HUDEP-2 (cell line): Measurements from ENCODE around the gene KLHL1.

Experiments used
- DNase-seq, 76 experiments: peaks; one replicate each; lab custom pipeline; 2025; ENCODE audit not compliant: unreplicated experiment in 76 of 76; lab: John Stamatoyannopoulos, UW

KLHL1 gene

DNA sequence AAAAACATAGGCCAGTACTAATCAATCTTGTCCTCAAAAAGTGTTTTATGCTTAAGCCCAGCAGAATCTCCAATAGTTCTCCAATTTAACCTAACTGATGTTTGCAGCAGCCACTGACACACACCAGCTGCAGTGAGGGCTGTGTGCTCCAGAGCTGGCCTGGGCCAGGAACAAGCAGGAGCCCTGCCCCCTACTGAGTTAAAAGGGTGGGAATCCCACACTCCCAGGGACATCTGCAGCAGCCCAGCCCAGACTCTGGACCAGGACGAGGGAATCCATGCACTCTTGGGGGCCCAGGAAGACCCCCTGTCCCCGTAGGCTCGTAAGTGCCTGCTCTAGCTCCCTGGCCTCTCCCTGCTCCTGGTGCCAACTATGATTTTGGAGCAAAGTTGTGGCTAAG, 92.1 kb downstream of the KLHL1 start:
- no peak for DNase-seq

DNA sequence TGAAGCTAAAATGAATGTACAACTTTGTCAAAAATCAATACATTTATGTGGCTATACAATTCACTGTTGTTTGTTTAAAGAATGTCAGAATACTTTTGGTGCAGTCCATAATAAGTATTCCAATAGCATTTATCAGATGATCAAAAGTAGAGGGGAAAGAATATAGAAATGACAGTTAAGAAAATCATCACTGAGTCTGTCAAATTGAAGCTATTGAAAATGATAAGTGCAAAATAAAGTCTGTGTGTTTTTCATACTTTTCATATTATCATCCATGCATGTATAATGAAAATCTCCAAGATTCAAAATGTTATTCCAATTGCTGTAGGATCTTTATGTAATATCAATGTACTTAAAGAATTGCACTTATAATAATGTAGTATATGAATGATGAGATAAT, 93.9 kb downstream of the KLHL1 start:
- no peak for DNase-seq

DNA sequence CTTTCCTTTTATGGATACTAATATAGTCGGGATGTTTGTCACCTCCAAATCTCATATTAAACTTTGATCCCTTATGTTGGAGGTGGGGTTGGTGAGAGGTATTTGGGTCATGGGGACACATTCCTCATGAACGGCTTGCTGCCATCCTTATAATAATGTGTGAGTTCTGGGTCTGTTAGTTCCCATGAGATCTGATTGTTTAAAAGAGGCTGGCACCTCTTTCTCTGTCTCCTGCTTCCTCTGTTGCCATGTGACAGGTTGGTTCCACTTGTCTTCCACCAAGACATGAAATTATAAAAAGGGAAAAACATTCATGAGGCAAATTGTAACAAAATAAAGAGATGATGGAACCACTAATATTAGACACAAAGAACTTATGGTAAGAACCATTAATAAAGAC, 108.4 kb downstream of the KLHL1 start:
- no peak for DNase-seq

DNA sequence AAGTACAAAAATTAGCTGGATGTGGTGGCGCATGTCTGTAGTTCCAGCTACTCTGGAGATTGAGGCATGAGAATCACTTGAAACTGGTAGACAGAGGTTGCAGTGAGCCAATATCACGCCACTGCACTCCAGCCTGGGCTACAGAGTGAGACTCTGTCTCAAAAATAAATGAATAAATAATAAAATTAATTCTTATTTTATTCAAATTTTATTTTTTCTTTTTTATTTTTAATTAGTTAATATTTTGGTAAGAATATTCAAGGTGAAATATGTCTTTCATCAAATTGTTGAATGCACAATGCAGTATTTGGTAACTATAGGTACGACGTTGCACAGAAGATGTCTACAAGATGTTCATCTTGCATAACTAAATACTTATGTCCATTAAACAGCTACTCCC, 111.2 kb downstream of the KLHL1 start:
- DNase-seq: no peak

- DNase-seq: no peak
Observed at GRCh38 chr13:69980799-69981198, 127.5 kb downstream of the KLHL1 start.

DNA sequence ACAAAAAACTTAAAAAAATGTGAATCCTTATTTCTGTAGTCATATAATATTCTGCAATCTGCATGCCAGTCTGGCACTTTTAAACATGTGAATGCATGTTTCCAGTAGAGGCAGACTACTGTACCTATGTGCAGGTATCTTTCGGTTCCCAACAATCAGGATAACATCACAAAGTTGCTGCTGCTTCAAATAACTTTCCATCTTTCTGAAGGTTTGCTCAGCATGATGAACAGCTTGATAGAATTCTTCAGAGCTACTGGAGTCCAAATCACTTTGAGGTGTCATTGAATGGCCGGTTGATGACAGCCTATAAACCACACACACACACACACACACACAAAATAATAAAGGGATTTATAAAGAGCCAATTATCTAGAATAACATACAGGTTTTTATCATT, 132.8 kb downstream of the KLHL1 start:
- DNase-seq: no peak

DNA sequence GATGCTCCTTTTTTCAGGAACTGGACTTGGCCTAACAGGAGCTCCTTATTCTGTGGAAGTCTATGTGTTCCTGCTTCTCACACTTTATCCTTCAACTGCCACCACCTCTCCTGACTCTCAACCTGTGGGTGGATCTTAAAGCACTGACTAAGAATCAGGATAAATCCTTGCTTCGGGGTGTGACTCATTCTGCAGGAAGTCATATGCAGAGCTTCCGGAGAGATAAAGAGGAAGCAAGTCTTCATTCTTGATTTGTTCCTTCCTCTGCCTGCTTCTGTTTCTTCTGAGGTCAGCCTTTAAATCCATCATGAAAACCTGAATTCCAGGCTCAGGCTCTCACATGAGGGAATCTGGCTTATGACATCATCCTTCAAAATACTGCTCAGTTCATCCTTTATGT, 137.7 kb downstream of the KLHL1 start:
- DNase-seq: no peak

GRCh38 chr13:69959046-69959445, 149.2 kb downstream of the KLHL1 start:
- DNase-seq: no peak

DNA sequence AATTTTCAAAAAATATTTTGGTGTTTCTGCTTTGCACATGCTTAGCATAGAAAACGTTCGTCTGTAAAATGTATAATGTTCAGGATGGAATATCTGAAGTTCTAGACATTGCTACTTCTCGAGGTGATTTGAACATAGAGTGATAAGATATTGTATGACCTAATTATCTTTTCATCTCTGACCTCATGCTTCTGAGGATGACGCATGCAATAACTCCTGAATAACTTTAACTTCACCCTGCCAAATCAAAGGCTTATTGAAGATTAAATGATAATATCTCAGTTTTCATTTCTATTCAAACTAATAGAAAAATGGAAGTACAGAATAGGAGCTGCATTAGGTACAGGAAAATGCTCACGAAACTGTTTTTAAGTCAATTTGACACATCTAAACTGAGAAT, 151.4 kb downstream of the KLHL1 start:
- DNase-seq: no peak

GRCh38 chr13:69956349-69956748, 151.9 kb downstream of the KLHL1 start:
- DNase-seq: no peak

GRCh38 chr13:69955271-69955670, 153.0 kb downstream of the KLHL1 start:
- DNase-seq: no peak

GRCh38 chr13:69951412-69951811, 156.8 kb downstream of the KLHL1 start:
- DNase-seq: no peak

- DNase-seq: no peak
Observed at GRCh38 chr13:69950160-69950559, 158.1 kb downstream of the KLHL1 start.

DNA sequence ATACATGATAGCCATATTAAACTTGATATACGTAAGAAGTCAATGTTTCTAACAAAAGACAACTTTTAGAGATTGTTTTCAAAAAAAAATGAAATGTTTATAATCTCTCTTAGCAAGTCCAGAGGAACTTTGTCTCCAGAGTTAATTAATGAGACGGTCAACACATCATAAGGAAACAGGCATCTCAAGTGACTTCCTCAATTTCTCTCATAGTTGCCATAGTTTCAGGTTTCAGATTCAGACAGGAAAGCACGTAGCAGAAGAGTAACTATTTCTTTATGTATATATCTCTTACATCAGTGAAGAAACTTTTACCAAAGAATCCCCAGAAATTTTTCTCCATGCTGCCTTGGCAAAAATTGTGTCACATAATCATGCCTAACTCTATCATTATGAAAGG, 160.2 kb downstream of the KLHL1 start:
- no peak for DNase-seq

- no peak for DNase-seq
Observed at GRCh38 chr13:69947582-69947981, 160.7 kb downstream of the KLHL1 start.

- no peak for DNase-seq
Observed at GRCh38 chr13:69946511-69946910, 161.7 kb downstream of the KLHL1 start.

DNA sequence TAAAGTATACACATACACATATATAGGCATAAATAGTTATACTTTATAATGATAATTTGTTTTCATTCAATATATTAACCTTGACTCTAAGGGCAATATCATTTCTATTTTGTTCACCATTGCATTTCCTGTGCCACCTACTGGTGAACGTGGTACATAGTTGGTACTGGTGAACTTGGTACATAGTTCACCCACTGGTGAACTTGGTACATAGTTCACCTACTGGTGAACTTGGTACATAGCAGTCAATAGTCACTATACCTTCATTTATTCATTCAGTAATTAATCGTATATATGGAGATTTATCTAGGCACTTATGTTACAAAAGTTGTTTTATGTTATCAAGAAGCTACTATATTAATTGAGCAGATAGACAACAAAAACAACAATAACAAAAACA, 173.2 kb downstream of the KLHL1 start:
- DNase-seq: peak in 11 of 76 experiments; percentile 0 to 50 (median 2)

DNA sequence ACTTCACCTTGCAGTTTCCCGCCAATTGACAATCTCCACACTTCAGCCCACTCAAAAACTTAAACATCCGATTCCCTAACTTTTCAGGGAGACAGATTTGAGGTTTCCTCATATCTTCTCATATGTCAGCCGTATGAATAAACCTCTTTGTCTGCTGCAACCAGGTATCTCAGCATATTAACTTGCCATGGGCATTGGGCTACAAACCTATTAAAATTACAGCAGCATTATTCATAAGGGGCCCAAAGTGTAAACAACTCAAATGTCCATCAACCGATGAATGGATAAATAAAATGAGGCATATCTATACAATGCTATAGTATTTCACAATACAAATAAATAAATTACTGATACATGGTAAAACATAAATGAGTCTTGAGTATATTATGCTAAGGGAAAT, 180.0 kb downstream of the KLHL1 start:
- no peak for DNase-seq

DNA sequence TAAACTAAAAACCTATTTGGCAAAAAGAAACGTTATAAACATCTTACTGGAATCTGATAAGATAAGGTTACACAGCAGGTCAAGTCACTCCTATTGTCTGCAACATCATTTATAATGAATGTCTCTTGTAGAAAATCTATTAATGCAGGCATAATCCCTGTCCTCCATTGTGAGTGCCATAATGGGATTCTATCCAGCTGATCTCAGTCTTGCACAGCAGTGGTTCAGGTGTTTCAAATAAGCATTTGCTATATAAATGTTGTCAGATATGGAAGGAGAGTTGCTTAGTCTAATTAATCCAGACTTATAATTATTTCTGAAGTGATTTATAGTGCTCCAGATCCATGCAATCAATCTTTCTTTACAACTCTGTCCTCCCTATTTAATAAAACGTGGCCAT, 187.1 kb downstream of the KLHL1 start:
- DNase-seq: no peak

DNA sequence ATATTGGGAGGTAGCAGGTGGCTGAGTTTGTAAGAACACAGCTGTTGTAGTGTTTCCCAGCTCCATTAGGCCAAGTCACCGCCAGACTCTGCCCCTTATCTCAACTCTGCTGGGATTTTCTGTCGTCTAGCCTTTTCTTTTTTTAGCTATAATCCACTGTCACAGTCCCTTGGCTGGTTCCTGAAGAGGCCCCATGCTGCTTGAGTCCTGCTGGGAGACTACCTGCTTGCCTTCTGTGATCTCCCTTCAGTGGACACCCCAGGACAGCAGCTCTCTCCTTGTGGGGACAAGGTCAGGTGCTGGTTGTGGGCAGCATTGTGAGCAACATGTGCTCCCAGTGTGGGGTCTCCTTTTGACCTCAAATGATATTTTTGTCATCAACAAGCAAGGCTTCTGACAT, 195.6 kb downstream of the KLHL1 start:
- no peak for DNase-seq

GRCh38 chr13:69910800-69911199, 197.5 kb downstream of the KLHL1 start:
- DNase-seq: no peak

- DNase-seq: no peak
Observed at GRCh38 chr13:69904784-69905183, 203.5 kb downstream of the KLHL1 start.

- no peak for DNase-seq
Observed at GRCh38 chr13:69903081-69903480, 205.2 kb downstream of the KLHL1 start.

DNA sequence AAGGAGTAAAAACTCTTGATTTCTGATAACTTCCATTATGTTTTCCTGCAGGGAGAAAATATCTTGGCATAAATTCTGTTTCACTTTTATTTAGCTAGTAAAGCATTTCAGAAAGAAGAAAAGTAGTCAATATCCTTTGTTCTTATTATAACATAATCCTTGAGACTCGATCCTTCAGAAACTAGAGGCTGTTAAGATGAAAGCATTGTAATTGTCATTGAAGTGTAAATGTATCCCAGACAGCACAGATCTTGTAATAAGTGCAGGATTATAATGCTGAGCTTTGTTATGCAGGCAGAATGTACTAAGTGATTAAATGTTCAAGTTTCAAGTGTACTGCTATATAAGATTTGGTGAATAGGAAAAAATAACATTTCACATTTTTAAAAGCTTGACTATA, 225.8 kb downstream of the KLHL1 start:
- DNase-seq: no peak
